ENCODE results near the gene FADS2. TPM values are rescaled to one million over a fixed set of nuclear protein-coding genes. Genes with fewer than 3 reads are reported as not detected.

FADS2 gene
- polyA plus RNA-seq, 1 donor (not counting 4 experiments of a cell fraction or from before 2014, with no cell fraction given), result 196 TPM

- H3K36me3 ChIP-seq (ENCODE audit: control insufficient read depth in 2 of 2, extremely low read depth in 1 of 2, insufficient read depth in 2 of 2, low read length in 2 of 2), result peaks cover 13 to 45% of the 10 kb centered on the region in 2 experiments
- H3K9ac ChIP-seq (ENCODE audit: control insufficient read depth, extremely low read depth, insufficient read depth, low read length), result no peak overlapping the region
- no peaks in the 10 kb centered on the region for H3K4me1 ChIP-seq (ENCODE audit: control insufficient read depth, extremely low read depth, insufficient read depth, low read length)
- no peaks in the 10 kb centered on the region for H3K27me3 ChIP-seq (ENCODE audit: control insufficient read depth, extremely low read depth, insufficient read depth, low read length)
- no peak for TF ChIP-seq CTCF (optimal IDR thresholded peaks at IDR 0.05 in 1 of 3, IDR thresholded peaks at IDR 0.05 in 1 of 3, conservative IDR thresholded peaks at IDR 0.05 in 1 of 3; ENCODE audit: extremely low read depth in 1 of 3, insufficient read depth in 2 of 3, low read length in 3 of 3)
- TF ChIP-seq EZH2 (IDR thresholded peaks at IDR 0.05; ENCODE audit: low read length), result no peak
- DNase-seq (ENCODE audit: low read depth, low spot score) (no peak), FAIRE-seq (no peak)
- no peak overlapping the region for H3K4me3 ChIP-seq (ENCODE audit: control insufficient read depth in 2 of 3, extremely low read depth in 1 of 3, insufficient read depth in 2 of 3, low read depth in 1 of 3, low read length in 3 of 3)
- dilution Hi-C loops (cut with MboI; ENCODE audit: extremely low pct_ligation_motif_present, low sequenced_read_pairs), result no loop called here
- no peaks in the 10 kb centered on the region for H3K9me3 ChIP-seq (ENCODE audit: control insufficient read depth, low read depth, low read length)
- H3K4me2 ChIP-seq (ENCODE audit: control insufficient read depth, extremely low read depth, insufficient read depth, low read depth, low read length), result no peak overlapping the region
- H2AFZ ChIP-seq (ENCODE audit: control insufficient read depth, low read length), result no peak overlapping the region
- no peaks in the 10 kb centered on the region for H3K9me1 ChIP-seq (ENCODE audit: control insufficient read depth, extremely low read depth, insufficient read depth, low read length)
- H3K27ac ChIP-seq (ENCODE audit: control insufficient read depth, insufficient read depth, low read length), result no peak overlapping the region
- peaks cover 2% of the 10 kb centered on the region for H4K20me1 ChIP-seq (ENCODE audit: control insufficient read depth, extremely low read depth, insufficient read depth, low read length)
- H3K79me2 ChIP-seq (ENCODE audit: control insufficient read depth, insufficient read depth, low read length), result no peaks in the 10 kb centered on the region
Measured at GRCh38 chr11:61848631-61849030, 20.5 kb downstream of the FADS2 start.

- no peak overlapping the region for H2AFZ ChIP-seq (ENCODE audit: control insufficient read depth, low read length)
- peaks cover 2% of the 10 kb centered on the region for H4K20me1 ChIP-seq (ENCODE audit: control insufficient read depth, extremely low read depth, insufficient read depth, low read length)
- no peaks in the 10 kb centered on the region for H3K9me1 ChIP-seq (ENCODE audit: control insufficient read depth, extremely low read depth, insufficient read depth, low read length)
- dilution Hi-C loops (cut with MboI; ENCODE audit: extremely low pct_ligation_motif_present, low sequenced_read_pairs), result no loop called here
- H3K36me3 ChIP-seq (ENCODE audit: control insufficient read depth in 2 of 2, extremely low read depth in 1 of 2, insufficient read depth in 2 of 2, low read length in 2 of 2), result peaks cover 22 to 56% of the 10 kb centered on the region in 2 experiments
- no peaks in the 10 kb centered on the region for H3K9me3 ChIP-seq (ENCODE audit: control insufficient read depth, low read depth, low read length)
- no peak overlapping the region for H3K9ac ChIP-seq (ENCODE audit: control insufficient read depth, extremely low read depth, insufficient read depth, low read length)
- H3K4me1 ChIP-seq (ENCODE audit: control insufficient read depth, extremely low read depth, insufficient read depth, low read length), result no peaks in the 10 kb centered on the region
- no peaks in the 10 kb centered on the region for H3K79me2 ChIP-seq (ENCODE audit: control insufficient read depth, insufficient read depth, low read length)
- DNase-seq (ENCODE audit: low read depth, low spot score) (no peak), FAIRE-seq (no peak)
- H3K27me3 ChIP-seq (ENCODE audit: control insufficient read depth, extremely low read depth, insufficient read depth, low read length), result no peaks in the 10 kb centered on the region
- TF ChIP-seq CTCF (optimal IDR thresholded peaks at IDR 0.05 in 1 of 3, IDR thresholded peaks at IDR 0.05 in 1 of 3, conservative IDR thresholded peaks at IDR 0.05 in 1 of 3; ENCODE audit: extremely low read depth in 1 of 3, insufficient read depth in 2 of 3, low read length in 3 of 3) (no peak), EZH2 (IDR thresholded peaks at IDR 0.05; ENCODE audit: low read length) (no peak)
- H3K4me3 ChIP-seq (ENCODE audit: control insufficient read depth in 2 of 3, extremely low read depth in 1 of 3, insufficient read depth in 2 of 3, low read depth in 1 of 3, low read length in 3 of 3), result no peak overlapping the region
- no peak overlapping the region for H3K27ac ChIP-seq (ENCODE audit: control insufficient read depth, insufficient read depth, low read length)
- no peak overlapping the region for H3K4me2 ChIP-seq (ENCODE audit: control insufficient read depth, extremely low read depth, insufficient read depth, low read depth, low read length)
Measured at GRCh38 chr11:61850687-61851086, 22.6 kb downstream of the FADS2 start.
